ENCODE data around the gene CSMD2.

Gene CSMD2

DNA sequence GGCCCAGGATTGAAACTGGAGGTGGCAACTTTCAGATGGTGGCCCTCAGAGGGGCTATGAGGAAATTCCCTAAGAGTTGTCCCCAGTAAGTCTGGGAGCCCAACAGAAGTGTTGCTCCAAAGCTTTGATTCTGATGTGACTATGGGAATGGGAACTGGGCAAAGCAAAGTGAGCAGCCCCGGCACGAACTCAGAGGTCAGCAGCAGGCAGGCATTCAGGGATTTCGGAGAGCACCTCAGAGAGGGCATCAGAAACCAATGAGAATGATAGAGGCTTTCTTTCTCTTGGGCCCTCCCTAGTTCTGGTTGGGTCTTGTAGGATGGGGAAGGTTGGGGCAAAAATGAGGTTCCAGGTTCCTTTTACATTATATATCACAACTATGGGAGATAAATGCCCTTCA is 422.4 kb downstream of the CSMD2 start:
- Histone ChIP-seq H3K4me3 (ENCODE audit: low read length) (no peak overlapping the region), H3K36me3 (ENCODE audit: control insufficient read depth, insufficient read depth, low read length) (no peaks in the 10 kb centered on the region), H3K4me1 (ENCODE audit: control insufficient read depth, insufficient read depth, low read length) (no peaks in the 10 kb centered on the region), H3K27me3 (ENCODE audit: control insufficient read depth, insufficient read depth, low read length) (peaks cover 3% of the 10 kb centered on the region), H3K9ac (ENCODE audit: low read length) (no peak overlapping the region), H3K27ac (ENCODE audit: low read depth, low read length) (no peak overlapping the region)

DNA sequence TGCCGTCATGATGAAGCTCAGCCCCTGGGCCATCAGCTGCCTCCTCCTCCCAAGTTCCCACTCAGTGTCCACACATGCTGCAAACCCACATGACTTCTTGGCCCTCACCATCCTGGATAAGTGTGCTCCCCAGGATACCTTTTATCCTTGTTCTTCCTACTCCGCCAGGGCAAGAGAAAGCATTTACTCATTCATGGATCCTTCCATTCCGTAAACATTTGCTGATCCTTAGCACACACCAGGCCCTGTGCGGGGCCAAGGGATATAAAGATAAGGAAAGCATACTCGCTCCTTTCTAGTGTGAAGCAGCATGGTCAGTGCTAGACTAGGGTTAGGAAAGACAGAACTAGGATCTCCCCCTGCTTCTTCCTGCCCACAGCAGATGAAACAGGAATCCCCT is 423.3 kb downstream of the CSMD2 start:
- H3K4me1 ChIP-seq (ENCODE audit: control insufficient read depth, insufficient read depth, low read length), result no peaks in the 10 kb centered on the region
- H3K4me3 ChIP-seq (ENCODE audit: low read length), result no peak overlapping the region
- H3K9ac ChIP-seq (ENCODE audit: low read length), result no peak overlapping the region
- no peak overlapping the region for H3K27ac ChIP-seq (ENCODE audit: low read depth, low read length)
- H3K36me3 ChIP-seq (ENCODE audit: control insufficient read depth, insufficient read depth, low read length), result no peaks in the 10 kb centered on the region
- H3K27me3 ChIP-seq (ENCODE audit: control insufficient read depth, insufficient read depth, low read length), result peaks cover 3% of the 10 kb centered on the region

DNA sequence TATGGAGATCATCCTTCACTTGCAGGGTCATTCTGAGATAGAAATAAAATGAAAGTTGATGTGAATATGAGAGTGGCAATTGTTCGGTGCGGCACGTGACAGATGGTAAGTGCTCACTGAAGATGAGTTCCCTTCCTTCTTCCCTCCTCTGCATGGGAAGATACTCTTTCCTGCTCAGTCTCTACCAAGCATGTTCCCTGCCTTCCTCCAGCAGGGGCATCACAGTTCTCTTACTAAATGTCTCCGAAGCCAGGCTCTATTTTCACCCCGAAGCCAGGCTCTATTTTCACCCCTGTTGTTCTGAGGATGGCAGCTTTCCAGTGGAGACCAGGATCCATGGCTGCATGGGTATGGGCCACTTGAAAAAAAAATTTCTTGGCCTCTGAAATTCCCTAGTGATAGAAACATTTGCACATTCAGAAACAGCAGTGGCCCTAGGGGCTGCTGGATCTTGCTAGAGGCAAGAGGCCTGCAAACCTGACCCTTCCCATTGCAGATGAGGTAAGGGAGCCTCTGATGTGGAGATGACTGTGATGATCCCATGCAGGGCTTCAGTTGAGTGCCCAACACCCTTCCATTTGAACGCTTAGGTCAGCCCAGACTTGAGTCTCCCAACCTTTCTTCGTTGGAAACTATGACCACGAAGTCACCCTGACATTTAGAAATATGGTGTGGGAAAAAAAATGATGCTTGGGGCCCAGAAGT is 424.8 kb downstream of the CSMD2 start:
- H3K36me3 ChIP-seq (ENCODE audit: control insufficient read depth, insufficient read depth, low read length), result no peaks in the 10 kb centered on the region
- no peak overlapping the region for H3K9ac ChIP-seq (ENCODE audit: low read length)
- H3K27me3 ChIP-seq (ENCODE audit: control insufficient read depth, insufficient read depth, low read length), result peaks cover 3% of the 10 kb centered on the region
- H3K4me1 ChIP-seq (ENCODE audit: control insufficient read depth, insufficient read depth, low read length), result no peaks in the 10 kb centered on the region
- no peak overlapping the region for H3K4me3 ChIP-seq (ENCODE audit: low read length)
- no peak overlapping the region for H3K27ac ChIP-seq (ENCODE audit: low read depth, low read length)

DNA sequence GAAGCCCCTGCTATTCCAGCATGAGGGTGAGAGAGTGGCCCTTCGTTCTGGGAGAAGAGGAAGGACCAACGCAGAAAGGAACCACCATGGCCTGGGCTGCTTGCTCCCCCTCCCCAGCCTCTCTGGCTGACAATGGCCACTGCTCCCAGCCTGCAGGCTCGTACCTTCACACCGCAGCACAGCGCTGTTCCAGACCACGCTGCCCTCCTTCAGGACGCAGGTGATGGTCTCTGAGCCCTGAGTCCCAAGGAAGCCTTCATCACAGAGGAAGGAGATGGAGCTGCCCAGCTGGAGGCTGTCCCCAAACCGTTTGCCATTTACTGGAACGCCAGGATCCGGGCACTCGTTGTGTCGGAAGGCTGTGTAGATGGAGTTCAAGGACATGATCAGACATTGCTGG is 426.1 kb downstream of the CSMD2 start:
- H3K27me3 ChIP-seq (ENCODE audit: control insufficient read depth, insufficient read depth, low read length), result peaks cover 3% of the 10 kb centered on the region

DNA sequence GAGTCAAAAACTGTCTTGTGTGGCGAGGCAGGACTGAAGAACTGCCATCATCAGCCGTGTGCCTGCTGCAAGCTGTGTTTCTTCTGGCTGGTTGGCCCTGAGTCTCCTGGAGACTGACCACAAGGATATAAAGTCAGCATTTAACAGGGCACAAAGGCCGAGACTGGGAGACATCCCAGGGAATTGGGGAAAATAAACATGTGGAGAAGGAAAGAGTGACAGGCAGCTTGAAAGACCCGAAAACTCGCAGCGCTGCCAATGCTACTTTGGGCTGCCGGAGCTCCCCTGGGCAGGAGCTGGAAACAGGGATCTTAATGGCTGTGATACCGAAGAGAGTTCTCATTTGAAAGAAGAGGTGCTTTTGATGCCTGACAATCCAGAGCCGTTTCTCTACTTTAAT is 426.5 kb downstream of the CSMD2 start:
- H3K9ac ChIP-seq (ENCODE audit: low read length), result no peak overlapping the region
- no peak overlapping the region for H3K4me3 ChIP-seq (ENCODE audit: low read length)
- H3K27me3 ChIP-seq (ENCODE audit: control insufficient read depth, insufficient read depth, low read length), result peaks cover 3% of the 10 kb centered on the region
- no peaks in the 10 kb centered on the region for H3K4me1 ChIP-seq (ENCODE audit: control insufficient read depth, insufficient read depth, low read length)
- H3K27ac ChIP-seq (ENCODE audit: low read depth, low read length), result no peak overlapping the region
- H3K36me3 ChIP-seq (ENCODE audit: control insufficient read depth, insufficient read depth, low read length), result no peaks in the 10 kb centered on the region

More for the DNA sequence above, 426.1 kb downstream of the CSMD2 start:
- H3K4me3 ChIP-seq (ENCODE audit: low read length), result no peak overlapping the region
- no peak overlapping the region for H3K9ac ChIP-seq (ENCODE audit: low read length)
- H3K4me1 ChIP-seq (ENCODE audit: control insufficient read depth, insufficient read depth, low read length), result no peaks in the 10 kb centered on the region
- no peaks in the 10 kb centered on the region for H3K36me3 ChIP-seq (ENCODE audit: control insufficient read depth, insufficient read depth, low read length)
- H3K27ac ChIP-seq (ENCODE audit: low read depth, low read length), result no peak overlapping the region

DNA sequence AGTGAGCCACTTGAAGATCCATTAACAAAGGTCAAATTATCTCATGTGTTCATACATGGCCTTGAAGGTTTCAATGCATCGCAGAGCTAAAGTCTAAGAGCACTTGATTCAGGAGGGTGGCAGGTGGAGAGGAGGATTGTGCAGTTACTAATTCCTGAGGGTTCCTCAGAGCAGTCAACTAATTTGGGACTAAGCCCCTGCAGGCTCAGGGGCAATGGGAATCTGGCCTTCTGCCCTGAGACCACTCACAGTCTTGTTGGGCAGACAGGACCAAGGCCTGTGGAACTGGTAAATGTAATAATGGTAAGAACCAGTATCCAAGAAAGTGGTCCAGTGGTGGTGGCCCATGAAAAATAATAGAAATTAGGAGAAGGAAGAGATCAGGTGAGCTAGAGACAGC is 428.5 kb downstream of the CSMD2 start:
- Histone ChIP-seq H3K36me3 (ENCODE audit: control insufficient read depth, insufficient read depth, low read length) (no peaks in the 10 kb centered on the region), H3K4me3 (ENCODE audit: low read length) (no peak overlapping the region), H3K27ac (ENCODE audit: low read depth, low read length) (no peak overlapping the region), H3K4me1 (ENCODE audit: control insufficient read depth, insufficient read depth, low read length) (no peaks in the 10 kb centered on the region), H3K9ac (ENCODE audit: low read length) (no peak overlapping the region), H3K27me3 (ENCODE audit: control insufficient read depth, insufficient read depth, low read length) (peaks cover 3% of the 10 kb centered on the region)

DNA sequence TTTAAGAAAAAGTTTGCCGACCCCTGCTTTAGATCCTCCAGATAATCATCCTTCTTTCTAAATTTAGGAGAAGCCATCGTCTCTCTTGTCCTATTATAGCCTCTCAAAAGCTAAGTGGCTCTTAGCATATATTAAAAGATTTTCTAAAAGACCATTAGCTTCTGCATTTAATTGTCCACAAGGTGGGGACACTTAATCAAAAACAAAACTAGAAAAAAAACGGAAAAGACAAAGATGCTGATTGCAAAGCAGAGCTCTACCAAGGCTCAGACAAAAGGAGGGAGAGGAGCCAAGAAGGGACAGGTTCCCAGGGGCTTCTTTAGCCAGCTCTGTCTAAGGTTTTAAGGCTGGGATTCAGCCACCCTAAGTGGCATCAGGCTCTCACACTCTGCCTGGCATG is 429.4 kb downstream of the CSMD2 start:
- no peak overlapping the region for H3K27ac ChIP-seq (ENCODE audit: low read depth, low read length)
- H3K36me3 ChIP-seq (ENCODE audit: control insufficient read depth, insufficient read depth, low read length), result no peaks in the 10 kb centered on the region
- no peak overlapping the region for H3K4me3 ChIP-seq (ENCODE audit: low read length)
- H3K9ac ChIP-seq (ENCODE audit: low read length), result no peak overlapping the region
- no peaks in the 10 kb centered on the region for H3K4me1 ChIP-seq (ENCODE audit: control insufficient read depth, insufficient read depth, low read length)
- H3K27me3 ChIP-seq (ENCODE audit: control insufficient read depth, insufficient read depth, low read length), result peaks cover 3% of the 10 kb centered on the region

DNA sequence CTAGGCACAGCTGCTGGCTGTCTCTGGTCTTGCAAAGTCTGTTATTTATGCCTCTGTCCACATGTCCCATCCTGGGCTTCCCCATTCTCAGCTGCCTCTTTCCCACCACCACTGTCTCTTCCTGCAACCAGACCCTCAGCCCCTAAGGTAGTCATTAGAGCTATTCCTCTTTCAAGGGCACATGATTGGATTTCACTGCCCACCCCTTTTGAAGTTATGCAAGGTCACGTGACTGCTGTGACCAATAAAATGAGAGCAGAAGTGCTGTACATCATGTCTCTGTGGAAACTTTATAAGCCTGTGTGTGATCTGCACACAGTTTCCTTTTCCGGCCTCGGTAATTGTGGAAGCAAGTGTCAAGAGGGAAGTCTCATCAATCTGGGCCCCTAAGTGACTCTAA is 437.7 kb downstream of the CSMD2 start:
- H3K4me1 ChIP-seq (ENCODE audit: control insufficient read depth, insufficient read depth, low read length), result no peaks in the 10 kb centered on the region
- H3K27ac ChIP-seq (ENCODE audit: low read depth, low read length), result no peak overlapping the region
- no peaks in the 10 kb centered on the region for H3K27me3 ChIP-seq (ENCODE audit: control insufficient read depth, insufficient read depth, low read length)
- no peak overlapping the region for H3K4me3 ChIP-seq (ENCODE audit: low read length)
- H3K9ac ChIP-seq (ENCODE audit: low read length), result no peak overlapping the region
- H3K36me3 ChIP-seq (ENCODE audit: control insufficient read depth, insufficient read depth, low read length), result no peaks in the 10 kb centered on the region

DNA sequence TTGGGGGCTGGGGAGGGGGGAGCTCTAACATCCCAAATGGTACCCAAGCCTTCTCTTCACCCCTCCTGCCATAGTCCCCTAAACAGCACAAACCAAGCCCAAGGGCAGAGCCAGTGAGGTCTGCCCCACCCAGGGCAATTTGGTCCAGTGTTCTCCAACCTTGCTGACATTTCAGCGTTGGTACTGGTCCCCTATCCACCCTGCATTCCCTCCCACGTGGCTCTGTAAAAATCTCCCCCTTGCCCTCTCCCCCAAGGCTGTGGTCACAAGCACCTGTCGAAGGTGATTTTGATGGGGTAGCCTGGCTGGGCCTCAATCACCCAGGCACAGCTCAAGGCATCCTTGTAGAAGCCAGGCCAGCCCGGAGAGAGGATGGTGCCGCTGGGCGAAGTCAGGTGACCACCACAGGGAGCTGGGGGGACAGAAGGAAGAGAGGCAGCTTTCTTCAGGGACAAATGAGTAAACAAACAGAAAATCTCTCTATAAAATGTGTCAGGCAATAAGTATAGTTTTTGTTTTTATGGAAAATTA is 438.7 kb downstream of the CSMD2 start:
- no peaks in the 10 kb centered on the region for H3K27me3 ChIP-seq (ENCODE audit: control insufficient read depth, insufficient read depth, low read length)
- H3K36me3 ChIP-seq (ENCODE audit: control insufficient read depth, insufficient read depth, low read length), result no peaks in the 10 kb centered on the region
- H3K4me3 ChIP-seq (ENCODE audit: low read length), result no peak overlapping the region
- H3K9ac ChIP-seq (ENCODE audit: low read length), result no peak overlapping the region
- no peaks in the 10 kb centered on the region for H3K4me1 ChIP-seq (ENCODE audit: control insufficient read depth, insufficient read depth, low read length)
- no peak overlapping the region for H3K27ac ChIP-seq (ENCODE audit: low read depth, low read length)

DNA sequence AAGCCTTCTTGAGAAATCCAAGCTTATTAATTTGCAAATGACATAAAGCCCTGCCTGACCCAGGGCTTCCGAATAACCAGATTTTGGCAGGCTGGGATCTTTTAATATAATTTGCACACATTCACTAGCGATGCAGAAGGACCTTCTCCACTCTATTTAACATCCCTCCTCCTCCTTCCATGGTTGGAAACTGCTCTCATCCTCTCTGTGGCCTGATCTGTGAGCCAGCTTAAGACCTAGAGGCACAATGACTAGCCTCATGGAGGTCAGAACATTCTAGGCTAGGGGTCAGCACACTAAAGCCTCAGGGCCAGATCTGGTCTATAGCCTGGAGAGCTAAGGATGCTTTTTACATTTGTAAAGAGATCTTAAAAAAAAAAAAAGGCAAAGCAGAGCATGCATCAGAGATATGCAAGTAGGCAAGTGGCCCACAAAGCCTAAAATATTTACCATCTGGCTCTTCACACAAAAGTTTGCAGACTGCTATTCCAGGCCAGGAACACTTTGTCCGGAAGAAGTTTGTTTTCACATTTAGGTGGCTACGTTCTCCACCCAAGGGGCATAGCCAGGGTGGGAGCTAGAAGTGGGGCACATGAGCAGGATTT is 439.4 kb downstream of the CSMD2 start:
- Histone ChIP-seq H3K36me3 (ENCODE audit: control insufficient read depth, insufficient read depth, low read length) (no peaks in the 10 kb centered on the region), H3K27ac (ENCODE audit: low read depth, low read length) (no peak overlapping the region), H3K4me3 (ENCODE audit: low read length) (no peak overlapping the region), H3K27me3 (ENCODE audit: control insufficient read depth, insufficient read depth, low read length) (no peaks in the 10 kb centered on the region), H3K9ac (ENCODE audit: low read length) (no peak overlapping the region), H3K4me1 (ENCODE audit: control insufficient read depth, insufficient read depth, low read length) (no peaks in the 10 kb centered on the region)

DNA sequence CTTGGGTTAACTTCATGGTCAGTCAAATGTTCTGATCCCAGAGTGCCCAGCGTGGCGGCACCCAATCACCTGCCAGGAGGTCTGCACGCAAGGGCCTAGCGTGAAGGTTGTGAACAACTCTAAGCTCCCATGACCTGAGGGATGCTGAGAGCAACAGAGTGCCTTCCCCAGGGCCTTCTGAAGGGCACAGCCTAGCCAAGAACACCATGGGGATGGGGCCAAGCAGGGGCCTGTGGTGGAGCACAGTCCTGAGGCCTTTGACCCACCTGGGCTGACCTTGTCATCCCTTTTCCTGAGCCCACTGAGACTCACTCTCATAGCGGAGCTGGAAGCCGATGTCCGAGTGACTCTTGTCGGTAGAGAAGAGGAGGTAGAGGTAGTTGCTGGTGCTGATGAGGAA is 440.0 kb downstream of the CSMD2 start:
- no peak overlapping the region for H3K27ac ChIP-seq (ENCODE audit: low read depth, low read length)
- H3K36me3 ChIP-seq (ENCODE audit: control insufficient read depth, insufficient read depth, low read length), result no peaks in the 10 kb centered on the region
- H3K4me3 ChIP-seq (ENCODE audit: low read length), result no peak overlapping the region
- H3K9ac ChIP-seq (ENCODE audit: low read length), result no peak overlapping the region
- H3K4me1 ChIP-seq (ENCODE audit: control insufficient read depth, insufficient read depth, low read length), result no peaks in the 10 kb centered on the region
- H3K27me3 ChIP-seq (ENCODE audit: control insufficient read depth, insufficient read depth, low read length), result no peaks in the 10 kb centered on the region

DNA sequence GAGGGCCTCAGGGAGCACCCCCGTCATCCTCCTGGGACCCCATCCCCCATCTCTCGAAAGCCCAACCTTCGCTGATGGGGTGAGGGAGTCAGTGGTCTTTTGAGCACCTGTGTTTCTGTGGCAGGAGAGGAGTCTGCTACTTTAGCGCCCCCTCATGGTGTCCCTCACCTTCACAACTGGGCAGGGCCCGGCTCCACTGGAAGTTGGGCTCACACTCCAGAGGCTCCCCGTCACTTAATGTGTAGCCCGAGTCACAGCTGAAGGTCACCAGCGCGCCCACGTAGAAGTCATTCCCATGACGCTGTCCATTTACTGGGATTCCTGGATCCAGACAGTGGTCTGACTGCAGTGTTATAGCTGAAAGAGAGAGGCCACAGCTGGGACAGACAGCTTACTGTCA is 440.7 kb downstream of the CSMD2 start:
- Histone ChIP-seq H3K27ac (ENCODE audit: low read depth, low read length) (no peak overlapping the region), H3K4me1 (ENCODE audit: control insufficient read depth, insufficient read depth, low read length) (no peaks in the 10 kb centered on the region), H3K27me3 (ENCODE audit: control insufficient read depth, insufficient read depth, low read length) (no peaks in the 10 kb centered on the region), H3K4me3 (ENCODE audit: low read length) (no peak overlapping the region), H3K36me3 (ENCODE audit: control insufficient read depth, insufficient read depth, low read length) (no peaks in the 10 kb centered on the region), H3K9ac (ENCODE audit: low read length) (no peak overlapping the region)

DNA sequence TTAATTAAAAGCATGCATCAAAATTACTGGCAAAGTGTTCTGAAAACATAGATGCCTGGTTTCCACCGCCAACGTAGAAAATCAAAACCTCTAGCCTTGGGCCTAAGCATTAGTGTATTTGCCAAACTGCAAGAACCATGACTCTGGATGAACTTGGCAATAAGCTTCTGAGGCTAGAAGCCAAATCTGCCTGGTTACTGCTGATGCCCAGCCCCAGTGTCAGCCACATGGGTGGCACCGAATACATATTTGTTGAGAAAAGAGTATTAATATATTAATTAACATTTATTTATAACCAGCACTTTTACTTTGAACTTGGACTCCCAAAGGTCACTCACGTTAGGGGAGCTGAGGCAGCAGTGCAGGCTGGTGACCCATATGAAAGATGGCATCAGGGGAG is 441.8 kb downstream of the CSMD2 start:
- Histone ChIP-seq H3K4me3 (ENCODE audit: low read length) (no peak overlapping the region), H3K4me1 (ENCODE audit: control insufficient read depth, insufficient read depth, low read length) (no peaks in the 10 kb centered on the region), H3K27ac (ENCODE audit: low read depth, low read length) (no peak overlapping the region), H3K36me3 (ENCODE audit: control insufficient read depth, insufficient read depth, low read length) (no peaks in the 10 kb centered on the region), H3K9ac (ENCODE audit: low read length) (no peak overlapping the region), H3K27me3 (ENCODE audit: control insufficient read depth, insufficient read depth, low read length) (no peaks in the 10 kb centered on the region)
